H1 (cell line): ENCODE results near the gene WSCD2. TPM values are rescaled to one million over a fixed set of nuclear protein-coding genes. Genes with fewer than 3 reads are reported as not detected.

Source experiments
- CTCF ChIA-PET: fragments of 300-600 bp; sonication (Branson Sonifier 250); formaldehyde crosslinking; loops from one replicate; lab custom pipeline; 2021; ENCODE audit not compliant: partially characterized antibody; lab: Charles Lee
- POLR2A ChIA-PET: fragments of 300-600 bp; sonication (Branson Sonifier 250); formaldehyde crosslinking; loops from one replicate; lab custom pipeline; 2021; ENCODE audit warnings: inconsistent platforms; ENCODE audit not compliant: partially characterized antibody; lab: Charles Lee
- DNase-seq, 2 experiments: peaks; one replicate each; pipeline versions ENCODE4 v3.0.0 to v3.0.0-alpha.2; 2010 to 2022; ENCODE audit warnings: low spot score in 2 of 2, low read depth in 1 of 2, mixed read lengths in 1 of 2
- FAIRE-seq: peaks from 2 replicates; lab custom pipeline; 2011; peaks lifted over from hg19 to GRCh38; lab: Jason Lieb, UNC
- H2AFZ ChIP-seq: 2 replicates; pipeline ENCODE4 v1.8.1; 2012; ENCODE audit warnings: low read length, inconsistent platforms
- H2AK5ac ChIP-seq: 2 replicates; pipeline ENCODE4 v1.6.1; 2013; ENCODE audit warnings: low read depth, low read length
- H2BK120ac ChIP-seq: replicated peaks from 2 replicates; pipeline ENCODE3; 2013; ENCODE audit warnings: low read depth, low read length, inconsistent platforms
- H2BK12ac ChIP-seq: 2 replicates; pipeline ENCODE4 v1.6.1; 2013; ENCODE audit warnings: low read depth, low read length
- H2BK15ac ChIP-seq: 2 replicates; pipeline ENCODE4 v1.6.1; 2013; ENCODE audit warnings: low read length
- H2BK20ac ChIP-seq: 2 replicates; pipeline ENCODE4 v1.6.1; 2013; ENCODE audit warnings: low read length
- H2BK5ac ChIP-seq: 2 replicates; pipeline ENCODE4 v1.6.1; 2013; ENCODE audit warnings: low read depth, low read length
- H3K14ac ChIP-seq: 2 replicates; pipeline ENCODE4 v1.6.1; 2013; ENCODE audit warnings: inconsistent platforms; ENCODE audit not compliant: insufficient read length
- H3K18ac ChIP-seq: 2 replicates; pipeline ENCODE4 v1.6.1; 2013; ENCODE audit warnings: low read length; ENCODE audit errors: extremely low read depth
- H3K23ac ChIP-seq: 2 replicates; pipeline ENCODE4 v1.6.1; 2013; ENCODE audit warnings: inconsistent platforms; ENCODE audit not compliant: insufficient read length
- H3K23me2 ChIP-seq: 2 replicates; pipeline ENCODE4 v1.6.1; 2013; ENCODE audit warnings: low read depth, low read length
- H3K27ac ChIP-seq: 2 replicates; pipeline ENCODE4 v1.6.1; 2011; ENCODE audit warnings: low read depth, low read length, inconsistent platforms
- H3K27me3 ChIP-seq, 4 experiments: replicated peaks in 1 of 4; 1 replicate in 1 of 4; 2 replicates in 3 of 4; pipeline versions ENCODE4 v1.6.1 to v1.8.1; 2011 to 2013; ENCODE audit warnings: low read length in 3 of 4, mild to moderate bottlenecking in 3 of 4, inconsistent platforms in 2 of 4, mixed read lengths in 2 of 4, moderate library complexity in 1 of 4; ENCODE audit not compliant: control insufficient read depth in 3 of 4, insufficient read depth in 3 of 4; ENCODE audit errors: extremely low read depth in 1 of 4
- H3K36me3 ChIP-seq, 4 experiments: 2 replicates each; pipeline versions ENCODE4 v1.6.1 to v1.8.1; 2011 to 2013; ENCODE audit warnings: mild to moderate bottlenecking in 4 of 4, low read length in 3 of 4, moderate library complexity in 2 of 4, control low read depth in 1 of 4, inconsistent platforms in 1 of 4; ENCODE audit not compliant: insufficient read depth in 4 of 4, control insufficient read depth in 2 of 4
- H3K4ac ChIP-seq: replicated peaks from 2 replicates; pipeline ENCODE3; 2013; ENCODE audit warnings: low read length, low read depth, mixed read lengths, inconsistent platforms; ENCODE audit not compliant: insufficient read length
- H3K4me1 ChIP-seq, 4 experiments: replicated peaks in 1 of 4; 1 replicate in 1 of 4; 2 replicates in 3 of 4; pipeline versions ENCODE4 v1.6.1 to v1.8.1; 2011 to 2013; ENCODE audit warnings: low read length in 3 of 4, inconsistent platforms in 2 of 4, mixed read lengths in 1 of 4; ENCODE audit not compliant: insufficient read depth in 4 of 4, control insufficient read depth in 3 of 4
- H3K4me2 ChIP-seq, 2 experiments: 2 replicates each; pipeline versions ENCODE4 v1.6.1 to v1.8.1; 2011 to 2013; ENCODE audit warnings: low read depth in 2 of 2, low read length in 2 of 2, control low read depth in 1 of 2, inconsistent platforms in 1 of 2, mild to moderate bottlenecking in 1 of 2; ENCODE audit not compliant: insufficient read depth in 1 of 2
- H3K4me3 ChIP-seq, 4 experiments: fragments of 200-600, 300-600 bp in 1 of 4; sonication (generic), shearing (Covaris generic), sonication (Bioruptor Twin) in 1 of 4; 2 replicates each; pipeline versions ENCODE4 v1.5.1 to v1.8.1; 2011 to 2016; ENCODE audit warnings: low read length in 4 of 4, low read depth in 3 of 4, control low read depth in 2 of 4, inconsistent platforms in 2 of 4, mild to moderate bottlenecking in 2 of 4, mixed read lengths in 1 of 4, moderate library complexity in 1 of 4; ENCODE audit not compliant: insufficient read depth in 2 of 4; ENCODE audit errors: extremely low read depth in 1 of 4
- H3K56ac ChIP-seq: replicated peaks from 2 replicates; pipeline ENCODE3; 2013; ENCODE audit warnings: low read depth, mild to moderate bottlenecking, mixed read lengths, low read length, inconsistent platforms; ENCODE audit not compliant: insufficient read length
- H3K79me1 ChIP-seq: 2 replicates; pipeline ENCODE4 v1.6.1; 2013; ENCODE audit warnings: low read depth, low read length, control low read depth
- H3K79me2 ChIP-seq, 2 experiments: 2 replicates each; pipeline versions ENCODE4 v1.6.1 to v1.8.1; 2012 to 2013; ENCODE audit warnings: low read length in 2 of 2, mild to moderate bottlenecking in 2 of 2, inconsistent platforms in 1 of 2; ENCODE audit not compliant: insufficient read depth in 2 of 2, control insufficient read depth in 1 of 2
- H3K9ac ChIP-seq, 4 experiments: replicated peaks in 1 of 4; 1 replicate in 1 of 4; 2 replicates in 3 of 4; pipeline versions ENCODE4 v1.6.1 to v1.8.1; 2011 to 2013; ENCODE audit warnings: low read depth in 3 of 4, low read length in 3 of 4, control low read depth in 2 of 4, mild to moderate bottlenecking in 2 of 4, moderate library complexity in 2 of 4, inconsistent platforms in 1 of 4; ENCODE audit errors: extremely low read depth in 1 of 4
- H3K9me3 ChIP-seq, 2 experiments: 2 replicates each; pipeline versions ENCODE4 v1.6.1 to v1.8.1; 2012 to 2013; ENCODE audit warnings: mild to moderate bottlenecking in 2 of 2, moderate library complexity in 2 of 2, control low read depth in 1 of 2, inconsistent platforms in 1 of 2, low read depth in 1 of 2, low read length in 1 of 2, mixed read lengths in 1 of 2; ENCODE audit not compliant: insufficient read depth in 2 of 2
- H4K20me1 ChIP-seq, 2 experiments: replicated peaks in 1 of 2; 2 replicates each; pipeline versions ENCODE3 to v1.8.1; 2011 to 2013; ENCODE audit warnings: inconsistent platforms in 2 of 2, low read length in 2 of 2, mild to moderate bottlenecking in 1 of 2; ENCODE audit not compliant: insufficient read depth in 2 of 2, control insufficient read depth in 1 of 2
- H4K5ac ChIP-seq: 2 replicates; pipeline ENCODE4 v1.6.1; 2013; ENCODE audit warnings: low read length, low read depth, mixed read lengths, inconsistent platforms; ENCODE audit not compliant: insufficient read length
- H4K8ac ChIP-seq: 2 replicates; pipeline ENCODE4 v1.8.0; 2013; ENCODE audit warnings: mild to moderate bottlenecking, moderate library complexity, low read length, inconsistent platforms; ENCODE audit not compliant: insufficient read depth; ENCODE audit errors: extremely low read depth
- H4K91ac ChIP-seq: replicated peaks from 2 replicates; pipeline ENCODE3; 2013; ENCODE audit warnings: low read length, mixed read lengths, inconsistent platforms; ENCODE audit not compliant: insufficient read length
- MAX ChIP-seq: IDR thresholded peaks from 2 replicates; pipeline ENCODE4 v1.6.1; 2012; ENCODE audit warnings: inconsistent platforms
- RFX5 ChIP-seq: IDR thresholded peaks from 2 replicates; pipeline ENCODE4 v1.6.1; 2011; ENCODE audit warnings: low read depth, low read length, improper control_type of control experiment, borderline replicate concordance
- WGBS, 2 experiments: shearing (Covaris generic) in 1 of 2; methylation state at CpG; one replicate each; pipeline versions ENCODE4 v1.1.6 to v1.1.7; 2013 to 2015; ENCODE audit warnings: low lambda C conversion rate in 2 of 2, mixed read lengths in 2 of 2, inconsistent platforms in 1 of 2, low coverage in 1 of 2, missing lambda C conversion rate in 1 of 2; ENCODE audit not compliant: insufficient replicate concordance in 2 of 2, insufficient coverage in 1 of 2, insufficient read length in 1 of 2; ENCODE audit errors: extremely low coverage in 1 of 2, missing lambda C conversion rate in 1 of 2; 5-methylcytosine and 5-hydroxymethylcytosine counted together
- polyA plus RNA-seq, 7 experiments: library from polyadenylated mRNA; depleted of rRNA in 3 of 7; stranded (reverse) in 5 of 7; unstranded in 2 of 7; fragments of >200 nt in 5 of 7; fragments of 200-250 nt in 2 of 7; gene quantifications; 1 replicate in 5 of 7; 2 replicates in 1 of 7; 4 replicates in 1 of 7; pipeline versions ENCODE4 v1.2.1 to v1.2.3, GENCODE V29; 2011 to 2013; ENCODE audit warnings: missing spikeins in 2 of 7, mixed read lengths in 2 of 7
- total RNA-seq: library from RNA; stranded (reverse); fragmentation: NEBNext Ultra II Directional; extraction: Animal tissue kit (Norgen Biotek cat#: 25700); gene quantifications from 2 replicates; pipeline ENCODE4 v1.2.1, GENCODE V29; 2021

WSCD2 gene
- total and polyA plus RNA-seq, 2 of the 8 experiments (the other 6 are each of a cell fraction or from before 2014, with no cell fraction given), result 1.3 to 2.2 TPM

DNA sequence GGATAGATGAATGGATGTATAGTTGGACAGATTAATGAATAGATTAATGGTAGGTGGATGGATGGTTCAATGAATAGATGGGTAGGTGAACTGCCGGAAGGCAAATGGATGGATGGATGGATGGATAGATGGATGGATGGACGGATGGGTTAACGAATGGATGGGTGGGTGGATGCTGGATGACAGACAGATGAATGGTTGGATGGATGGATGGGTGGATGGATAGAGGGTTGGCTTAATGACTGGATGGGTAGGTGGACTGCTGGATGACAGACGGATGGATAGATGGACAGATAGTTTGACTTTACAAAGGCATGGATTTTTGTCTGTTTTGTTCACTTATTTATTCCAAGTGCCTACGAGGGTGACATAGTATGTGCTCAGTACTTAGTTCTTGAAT, 64.4 kb downstream of the WSCD2 start:
- Histone ChIP-seq H3K4ac (no peak overlapping the region), H3K56ac (no peak overlapping the region), H2BK20ac (peak overlapping the region; percentile 15; the same call in 1 of the 2 replicates), H3K4me3 (no peak overlapping the region), H4K5ac (no peak overlapping the region), H2BK15ac (no peak overlapping the region), H4K8ac (no peak overlapping the region), H2AFZ (no peak overlapping the region), H3K79me2 (no peaks in the 10 kb centered on the region), H2AK5ac (no peak overlapping the region), H3K27me3 (no peaks in the 10 kb centered on the region), H3K27ac (no peak overlapping the region), H3K14ac (no peak overlapping the region), H2BK12ac (no peak overlapping the region), H3K36me3 (no peaks in the 10 kb centered on the region), H3K9ac (no peak overlapping the region), H3K23ac (no peak overlapping the region), H4K20me1 (peaks cover 0 to 2% of the 10 kb centered on the region in 2 experiments), H4K91ac (no peak overlapping the region), H3K18ac (no peak overlapping the region), H3K9me3 (no peaks in the 10 kb centered on the region), H2BK5ac (no peak overlapping the region)
- FAIRE-seq (no peak), DNase-seq (no peak)
- ChIA-PET POLR2A (no interaction called here), CTCF (interaction anchor here (0.7 to 3.6 kb wide), 17 partner anchors 9 to 275 kb away, joined by 3 to 28 read pairs (median 5); partner anchors contain the start of gene WSCD2)
- WGBS, 2 experiments, result 77% methylated on average over 5 of the region's 5 CpGs; no CpG with 5 or more reads in 1 of the 2 experiments
- TF ChIP-seq RFX5 (no peak), MAX (no peak)
- TF ChIP-seq, all 59 proteins: peak for 0
- Histone ChIP-seq H3K4me1 (peaks cover 0 to 5% (median 0%) of the 10 kb centered on the region in 4 experiments; a peak in 4 of 7 replicates), H3K79me1 (no peaks in the 10 kb centered on the region), H3K4me2 (no peak overlapping the region), H2BK120ac (no peak overlapping the region), H3K23me2 (peaks cover 3% of the 10 kb centered on the region; the same call in 1 of the 2 replicates)
